Measurements from ENCODE around the gene MACROD2.

Gene MACROD2

GRCh38 chr20:16049529-16050093, 2054.3 kb downstream of the MACROD2 start:
- no peak for DNase-seq (ENCODE audit: low read depth in 2 of 2)

GRCh38 chr20:16050366-16050765, 2055.1 kb downstream of the MACROD2 start:
- no peak for DNase-seq (ENCODE audit: low read depth in 2 of 2)

- DNase-seq (ENCODE audit: low read depth in 2 of 2): no peak
Measured at GRCh38 chr20:16051968-16052367, 2056.7 kb downstream of the MACROD2 start.

- DNase-seq (ENCODE audit: low read depth in 2 of 2): no peak
Measured at GRCh38 chr20:16052456-16052855, 2057.1 kb downstream of the MACROD2 start.

GRCh38 chr20:16054985-16055384, 2059.7 kb downstream of the MACROD2 start:
- DNase-seq (ENCODE audit: low read depth in 2 of 2): no peak

- no peak for DNase-seq (ENCODE audit: low read depth in 2 of 2)
Measured at GRCh38 chr20:16057651-16058050, 2062.3 kb downstream of the MACROD2 start.

GRCh38 chr20:16058268-16058667, 2063.0 kb downstream of the MACROD2 start:
- no peak for DNase-seq (ENCODE audit: low read depth in 2 of 2)

- DNase-seq (ENCODE audit: low read depth in 2 of 2): no peak
Measured at GRCh38 chr20:16059841-16060240, 2064.5 kb downstream of the MACROD2 start.

GRCh38 chr20:16061351-16061750, 2066.0 kb downstream of the MACROD2 start:
- DNase-seq (ENCODE audit: low read depth in 2 of 2): no peak

GRCh38 chr20:16062661-16063581, 2067.6 kb downstream of the MACROD2 start:
- DNase-seq (ENCODE audit: low read depth in 2 of 2): no peak

GRCh38 chr20:16063881-16064280, 2068.6 kb downstream of the MACROD2 start:
- no peak for DNase-seq (ENCODE audit: low read depth in 2 of 2)

GRCh38 chr20:16064989-16065707, 2069.8 kb downstream of the MACROD2 start:
- no peak for DNase-seq (ENCODE audit: low read depth in 2 of 2)

GRCh38 chr20:16066571-16066970, 2071.3 kb downstream of the MACROD2 start:
- no peak for DNase-seq (ENCODE audit: low read depth in 2 of 2)

- DNase-seq (ENCODE audit: low read depth in 2 of 2): no peak
Measured at GRCh38 chr20:16069389-16070010, 2074.2 kb downstream of the MACROD2 start.

GRCh38 chr20:16072220-16072619, 2076.9 kb downstream of the MACROD2 start:
- DNase-seq (ENCODE audit: low read depth in 2 of 2): no peak

- DNase-seq (ENCODE audit: low read depth in 2 of 2): no peak
Measured at GRCh38 chr20:16078172-16078898, 2083.0 kb downstream of the MACROD2 start.

- DNase-seq (ENCODE audit: low read depth in 2 of 2): no peak
Measured at GRCh38 chr20:16081421-16081820, 2086.1 kb downstream of the MACROD2 start.

GRCh38 chr20:16082051-16082550, 2086.8 kb downstream of the MACROD2 start:
- no peak for DNase-seq (ENCODE audit: low read depth in 2 of 2)

- no peak for DNase-seq (ENCODE audit: low read depth in 2 of 2)
Measured at GRCh38 chr20:16083639-16084280, 2088.4 kb downstream of the MACROD2 start.

- DNase-seq (ENCODE audit: low read depth in 2 of 2): no peak
Measured at GRCh38 chr20:16095226-16095625, 2099.9 kb downstream of the MACROD2 start.
